Osteoblast (primary cell): Measurements from ENCODE around the gene SYPL2. TPM values are rescaled to one million over a fixed set of nuclear protein-coding genes. Genes with fewer than 3 reads are reported as not detected.
"Not testable (repeated sequence)": the region's sequence is repeated elsewhere in the genome, so short reads cannot be mapped to it uniquely, and the experiment has no call there.

ENCODE experiments used
- DNase-seq: peaks from one replicate; pipeline ENCODE4 v3.0.0; 2011; ENCODE audit warnings: low spot score, mixed read lengths; ENCODE audit not compliant: insufficient read length; ENCODE audit errors: missing footprints
- H2AFZ ChIP-seq: 2 replicates; pipeline ENCODE4 v1.6.0; 2011; ENCODE audit warnings: mild to moderate bottlenecking, low read length
- H3K27ac ChIP-seq: 2 replicates; pipeline ENCODE4 v1.5.1; 2011; ENCODE audit warnings: mild to moderate bottlenecking, low read depth, low read length, moderate library complexity
- H3K27me3 ChIP-seq: 2 replicates; pipeline ENCODE4 v1.6.0; 2012; ENCODE audit warnings: mild to moderate bottlenecking, control low read depth, inconsistent platforms, low read length, moderate library complexity; ENCODE audit not compliant: insufficient read depth
- H3K36me3 ChIP-seq: 2 replicates; pipeline ENCODE4 v1.5.1; 2011; ENCODE audit warnings: mild to moderate bottlenecking, low read length, control low read depth, moderate library complexity; ENCODE audit not compliant: insufficient read depth
- H3K4me1 ChIP-seq: 2 replicates; pipeline ENCODE4 v1.5.1; 2011; ENCODE audit warnings: mild to moderate bottlenecking, low read length, control low read depth, moderate library complexity; ENCODE audit not compliant: insufficient read depth
- H3K4me2 ChIP-seq: 2 replicates; pipeline ENCODE4 v1.6.0; 2011; ENCODE audit warnings: mild to moderate bottlenecking, low read length; ENCODE audit not compliant: insufficient read depth
- H3K4me3 ChIP-seq: fragments of 200-600 bp; sonication (generic); 3 replicates; pipeline ENCODE4 v1.5.1; 2012; ENCODE audit warnings: mild to moderate bottlenecking, low read length, inconsistent platforms; ENCODE audit not compliant: insufficient read depth
- H3K79me2 ChIP-seq: 2 replicates; pipeline ENCODE4 v1.6.0; 2012; ENCODE audit warnings: mild to moderate bottlenecking, low read length, control low read depth, inconsistent platforms; ENCODE audit not compliant: insufficient read depth
- H3K9me3 ChIP-seq: 2 replicates; pipeline ENCODE4 v1.5.1; 2011; ENCODE audit warnings: low read depth, low read length, control low read depth
- H4K20me1 ChIP-seq: 2 replicates; pipeline ENCODE4 v1.6.0; 2012; ENCODE audit warnings: mild to moderate bottlenecking, low read length, control low read depth; ENCODE audit not compliant: insufficient read depth
- total RNA-seq: library from RNA; depleted of rRNA; stranded (reverse); fragments of >200 nt; gene quantifications from 2 replicates; pipeline ENCODE4 v1.2.3, GENCODE V29; 2012
- TF ChIP-seq, protein P1 (sequence below): IDR thresholded peaks from 2 replicates; pipeline ENCODE4 v1.5.1; 2011; ENCODE audit warnings: mild to moderate bottlenecking, low read depth, low read length, moderate library complexity; ENCODE audit errors: extremely low read depth

The SYPL2 gene
- total RNA-seq, 1 donor: 1.8 TPM

DNA sequence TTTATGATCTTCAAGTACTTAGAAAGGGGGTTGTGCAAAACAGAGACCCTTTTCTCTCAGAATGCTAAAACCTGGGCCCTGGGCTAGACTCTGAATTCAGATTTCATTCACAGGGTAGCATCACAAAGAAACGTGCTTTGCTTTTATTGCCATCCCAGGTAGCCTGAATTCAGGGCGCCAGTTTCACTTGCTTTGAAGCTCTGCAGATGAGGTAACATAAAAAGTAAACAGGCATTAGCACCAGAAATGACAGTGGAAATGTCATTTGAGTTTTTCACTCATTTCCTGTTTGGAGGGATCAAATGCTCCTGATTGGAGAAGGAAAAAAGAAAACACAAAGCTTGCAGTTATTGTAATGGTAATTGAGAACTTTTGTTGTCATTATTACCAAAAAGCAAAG is 2.6 kb downstream of the SYPL2 start:
- H2AFZ ChIP-seq: no peak overlapping the region
- peaks cover 3% of the 10 kb centered on the region for H3K4me1 ChIP-seq
- H3K4me3 ChIP-seq: no peak overlapping the region
- peaks cover 79% of the 10 kb centered on the region for H3K27me3 ChIP-seq
- no peaks in the 10 kb centered on the region for H3K79me2 ChIP-seq
- no peak overlapping the region for H3K4me2 ChIP-seq
- H3K27ac ChIP-seq: no peak overlapping the region
- H3K36me3 ChIP-seq: no peaks in the 10 kb centered on the region
- peak; percentile 32 for DNase-seq
- H3K9me3 ChIP-seq: no peaks in the 10 kb centered on the region
- TF ChIP-seq, protein P1, sequence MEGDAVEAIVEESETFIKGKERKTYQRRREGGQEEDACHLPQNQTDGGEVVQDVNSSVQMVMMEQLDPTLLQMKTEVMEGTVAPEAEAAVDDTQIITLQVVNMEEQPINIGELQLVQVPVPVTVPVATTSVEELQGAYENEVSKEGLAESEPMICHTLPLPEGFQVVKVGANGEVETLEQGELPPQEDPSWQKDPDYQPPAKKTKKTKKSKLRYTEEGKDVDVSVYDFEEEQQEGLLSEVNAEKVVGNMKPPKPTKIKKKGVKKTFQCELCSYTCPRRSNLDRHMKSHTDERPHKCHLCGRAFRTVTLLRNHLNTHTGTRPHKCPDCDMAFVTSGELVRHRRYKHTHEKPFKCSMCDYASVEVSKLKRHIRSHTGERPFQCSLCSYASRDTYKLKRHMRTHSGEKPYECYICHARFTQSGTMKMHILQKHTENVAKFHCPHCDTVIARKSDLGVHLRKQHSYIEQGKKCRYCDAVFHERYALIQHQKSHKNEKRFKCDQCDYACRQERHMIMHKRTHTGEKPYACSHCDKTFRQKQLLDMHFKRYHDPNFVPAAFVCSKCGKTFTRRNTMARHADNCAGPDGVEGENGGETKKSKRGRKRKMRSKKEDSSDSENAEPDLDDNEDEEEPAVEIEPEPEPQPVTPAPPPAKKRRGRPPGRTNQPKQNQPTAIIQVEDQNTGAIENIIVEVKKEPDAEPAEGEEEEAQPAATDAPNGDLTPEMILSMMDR: no peak
- no peaks in the 10 kb centered on the region for H4K20me1 ChIP-seq

DNA sequence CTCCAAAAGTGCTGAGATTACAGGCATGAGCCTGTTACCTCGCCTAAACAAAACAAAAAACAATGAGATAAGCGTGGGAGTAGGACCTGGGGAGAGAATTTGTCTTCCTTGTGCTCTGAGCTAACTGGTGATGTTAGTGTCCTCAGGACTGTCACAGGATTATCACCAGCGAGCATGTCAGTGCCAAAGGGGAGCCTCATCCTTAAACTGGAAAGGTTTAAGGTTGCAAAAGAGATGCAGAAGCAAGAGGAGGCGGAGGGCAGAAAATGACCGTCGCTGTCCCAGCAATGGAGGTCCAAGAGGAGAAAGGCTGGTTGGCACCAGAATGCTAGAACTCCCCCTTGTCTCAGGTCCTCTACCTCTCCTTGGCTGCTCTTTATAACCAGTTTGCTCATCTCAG is 3.9 kb downstream of the SYPL2 start:
- H3K4me3 ChIP-seq: no peak overlapping the region
- no peak overlapping the region for H2AFZ ChIP-seq
- no peaks in the 10 kb centered on the region for H3K36me3 ChIP-seq
- no peaks in the 10 kb centered on the region for H3K9me3 ChIP-seq
- H3K27ac ChIP-seq: no peak overlapping the region
- H3K27me3 ChIP-seq: peaks cover 66% of the 10 kb centered on the region
- H4K20me1 ChIP-seq: no peaks in the 10 kb centered on the region
- TF ChIP-seq, protein P1: no peak
- peaks cover 3% of the 10 kb centered on the region for H3K4me1 ChIP-seq
- no peak overlapping the region for H3K4me2 ChIP-seq
- no peak for DNase-seq
- no peaks in the 10 kb centered on the region for H3K79me2 ChIP-seq

GRCh38 chr1:109472779-109473178 is 6.4 kb downstream of the SYPL2 start:
- Histone ChIP-seq H3K9me3 (no peaks in the 10 kb centered on the region), H3K4me2 (no peak overlapping the region), H3K79me2 (no peaks in the 10 kb centered on the region), H4K20me1 (no peaks in the 10 kb centered on the region), H2AFZ (no peak overlapping the region), H3K36me3 (no peaks in the 10 kb centered on the region), H3K27ac (no peak overlapping the region), H3K27me3 (peaks cover 42% of the 10 kb centered on the region), H3K4me1 (no peaks in the 10 kb centered on the region), H3K4me3 (no peak overlapping the region)
- peak; percentile 19 for DNase-seq
- TF ChIP-seq, protein P1: no peak

DNA sequence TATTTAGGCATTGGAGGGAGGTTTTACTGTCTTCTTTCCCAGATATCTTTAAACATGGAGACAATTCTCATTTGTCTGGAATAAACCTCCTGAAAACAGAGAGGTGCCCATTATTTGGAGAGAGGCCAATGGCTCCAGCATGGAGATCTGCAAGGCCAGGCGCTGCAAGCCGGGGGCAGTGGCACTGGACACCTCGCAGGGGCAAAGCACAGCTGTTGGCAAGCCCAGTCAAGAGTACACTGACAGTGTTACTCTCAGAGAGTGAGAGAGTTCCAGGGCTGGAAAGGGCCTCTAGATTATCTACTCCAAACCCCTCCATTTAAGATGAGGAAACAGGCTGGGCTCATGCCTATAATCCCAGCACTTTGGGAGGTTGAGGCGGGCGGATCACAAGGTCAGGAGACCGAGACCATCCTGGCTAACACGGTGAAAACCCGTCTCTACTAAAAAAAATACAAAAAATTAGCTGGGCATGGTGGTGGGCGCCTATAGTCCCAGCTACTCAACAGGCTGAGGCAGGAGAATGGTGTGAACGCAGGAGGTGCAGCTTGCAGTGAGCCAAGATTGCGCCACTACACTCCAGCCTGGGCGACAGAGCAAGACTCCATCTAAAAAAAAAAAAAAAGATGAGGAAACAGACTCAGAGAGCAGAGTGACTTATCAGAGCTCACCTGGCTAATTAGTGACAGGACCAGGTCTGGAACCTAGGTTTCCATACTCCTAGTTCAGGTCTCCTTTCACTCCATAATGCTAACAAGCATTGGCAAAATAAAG is 7.1 kb downstream of the SYPL2 start:
- not testable (repeated sequence) for H3K4me2 ChIP-seq, H3K36me3 ChIP-seq, H3K4me3 ChIP-seq, H3K4me1 ChIP-seq, H3K9me3 ChIP-seq, H3K27ac ChIP-seq, H3K79me2 ChIP-seq, H4K20me1 ChIP-seq, H2AFZ ChIP-seq
- DNase-seq: peak; percentile 54
- H3K27me3 ChIP-seq: peaks cover 35% of the 10 kb centered on the region
